Esophagus muscularis mucosa (tissue), 4 donors: ENCODE results near the gene GPC1. TPM values are rescaled to one million over a fixed set of nuclear protein-coding genes. Genes with fewer than 3 reads are reported as not detected.
A peak's percentile ranks its signal among the peaks of the same experiment; 100 is the strongest.

Source experiments
- DNase-seq: peaks from one replicate; pipeline ENCODE4 v3.0.0-alpha.2; 2017; ENCODE audit errors: extremely low spot score
- H3K27ac ChIP-seq, 4 donors: fragments of 200-600 bp; sonication (generic); replicated peaks in 1 of 4; 1 replicate in 3 of 4; 2 replicates in 1 of 4; pipeline ENCODE4 v1.5.1; 2016 to 2019; ENCODE audit warnings: mild to moderate bottlenecking in 1 of 4
- H3K27me3 ChIP-seq, 4 donors: fragments of 200-600 bp; sonication (generic); one replicate each; pipeline versions ENCODE4 v1.5.1 to v1.6.0; 2016 to 2019
- H3K36me3 ChIP-seq, 4 donors: fragments of 200-600 bp; sonication (generic); one replicate each; pipeline ENCODE4 v1.5.1; 2016 to 2019
- H3K4me1 ChIP-seq, 4 donors: fragments of 200-600 bp; sonication (generic); one replicate each; pipeline ENCODE4 v1.5.1; 2016 to 2019
- H3K4me3 ChIP-seq, 4 donors: fragments of 200-600 bp; sonication (generic); 1 replicate in 2 of 4; 2 replicates in 2 of 4; pipeline ENCODE4 v1.5.1; 2016 to 2019; ENCODE audit warnings: mild to moderate bottlenecking in 4 of 4, moderate library complexity in 1 of 4
- H3K9me3 ChIP-seq, 4 donors: fragments of 200-600 bp; sonication (generic); 1 replicate in 3 of 4; 2 replicates in 1 of 4; pipeline ENCODE4 v1.5.1; 2016 to 2019
- CTCF ChIP-seq, 3 experiments: fragments of 200-600 bp in 2 of 3; fragments of 450-650 bp in 1 of 3; sonication (generic) in 2 of 3; IDR thresholded peaks; one replicate each; pipeline ENCODE4 v1.5.1; 2017 to 2019; ENCODE audit warnings: antibody characterized with exemption in 3 of 3, mild to moderate bottlenecking in 2 of 3, moderate library complexity in 1 of 3
- EP300 ChIP-seq: sonication (generic); formaldehyde crosslinking; IDR thresholded peaks from one replicate; pipeline ENCODE4 v1.6.1; 2017; ENCODE audit warnings: antibody characterized with exemption
- POLR2A ChIP-seq: fragments of 450-650 bp; IDR thresholded peaks from one replicate; pipeline ENCODE4 v1.6.1; 2017; ENCODE audit warnings: antibody characterized with exemption, moderate library complexity, mild to moderate bottlenecking, low read depth
- POLR2AphosphoS5 ChIP-seq, 2 donors: sonication (generic); formaldehyde crosslinking; IDR thresholded peaks; one replicate each; pipeline ENCODE4 v1.6.1; 2017; ENCODE audit warnings: antibody characterized with exemption in 2 of 2
- WGBS: methylation state at CpG from one replicate; pipeline ENCODE4 v1.1.5; 2018; 5-methylcytosine and 5-hydroxymethylcytosine counted together
- intact Hi-C: fragments of 100-400 bp; cut with DNase I; formaldehyde crosslinking; loops from one replicate; pipeline ENCODE4 v1.15.1; 2023
- small RNA-seq, 3 donors: library from RNA; depleted of rRNA; stranded (forward); fragments of <200 nt; gene quantifications; one replicate each; pipeline ENCODE3, GENCODE V24; 2016
- total RNA-seq, 4 donors: library from RNA; depleted of rRNA; stranded (reverse); fragments of >200 nt; gene quantifications; one replicate each; pipeline versions ENCODE4 v1.1.0 to v1.2.1, GENCODE V29; 2016

Gene GPC1
- total RNA-seq, 4 donors from 2014 or later: 29.1 to 71.5 (median 41.8) TPM

GRCh38 chr2:240512666-240513535, 77.4 kb downstream of the GPC1 start:
- DNase-seq: no peak
- H3K4me1 ChIP-seq: peaks cover 0 to 9% (median 2%) of the 10 kb centered on the region in 4 donors
- WGBS: 96% methylated on average over 11 of the region's 21 CpGs
- H3K27me3 ChIP-seq: peaks cover 0 to 7% (median 0%) of the 10 kb centered on the region in 4 donors
- H3K9me3 ChIP-seq: no peaks in the 10 kb centered on the region
- H3K27ac ChIP-seq: no peak overlapping the region
- H3K4me3 ChIP-seq: no peak overlapping the region
- H3K36me3 ChIP-seq: peaks cover 0 to 25% (median 18%) of the 10 kb centered on the region in 4 donors
- intact Hi-C loops: loop anchor here (10.0 kb wide), 2 partner anchors 192 to 322 kb away; no protein-coding TSS in a partner anchor
- no peak for TF ChIP-seq CTCF (IDR thresholded peaks at IDR 0.05)

GRCh38 chr2:240513549-240514287, 78.3 kb downstream of the GPC1 start:
- Histone ChIP-seq H3K27ac (no peak overlapping the region), H3K9me3 (no peaks in the 10 kb centered on the region), H3K36me3 (peaks cover 0 to 23% (median 17%) of the 10 kb centered on the region in 4 donors), H3K4me3 (no peak overlapping the region), H3K4me1 (peaks cover 0 to 9% (median 2%) of the 10 kb centered on the region in 4 donors), H3K27me3 (peaks cover 0 to 12% (median 0%) of the 10 kb centered on the region in 4 donors)
- TF ChIP-seq POLR2AphosphoS5 (IDR thresholded peaks at IDR 0.05) (no peak), CTCF (IDR thresholded peaks at IDR 0.05) (peak; percentile 74 to 85 (median 80))
- peak; percentile 95 for DNase-seq
- WGBS: 38% methylated on average over 9 of the region's 13 CpGs
- intact Hi-C loops: loop anchor here (10.0 kb wide), 2 partner anchors 191 to 321 kb away; no protein-coding TSS in a partner anchor

- WGBS: 95% methylated on average over 2 of the region's 2 CpGs
- no peak overlapping the region for H3K4me3 ChIP-seq
- H3K27ac ChIP-seq: no peak overlapping the region
- TF ChIP-seq CTCF (IDR thresholded peaks at IDR 0.05): no peak
- TF ChIP-seq POLR2AphosphoS5 (IDR thresholded peaks at IDR 0.05): no peak
- TF ChIP-seq EP300: no peak
- TF ChIP-seq POLR2A: no peak
- intact Hi-C loops: loop anchor here (10.0 kb wide), 2 partner anchors 190 to 320 kb away; no protein-coding TSS in a partner anchor
- H3K9me3 ChIP-seq: no peaks in the 10 kb centered on the region
- H3K27me3 ChIP-seq: peaks cover 0 to 15% (median 0%) of the 10 kb centered on the region in 4 donors
- peaks cover 0 to 20% (median 13%) of the 10 kb centered on the region in 4 donors for H3K36me3 ChIP-seq
- H3K4me1 ChIP-seq: peaks cover 0 to 14% (median 8%) of the 10 kb centered on the region in 4 donors
- DNase-seq: no peak
Observed at GRCh38 chr2:240514631-240515030, 79.2 kb downstream of the GPC1 start.

- Histone ChIP-seq H3K4me3 (no peak overlapping the region), H3K4me1 (peaks cover 3 to 24% (median 18%) of the 10 kb centered on the region in 4 donors), H3K36me3 (peaks cover 0 to 10% (median 4%) of the 10 kb centered on the region in 4 donors), H3K27me3 (peaks cover 0 to 35% (median 5%) of the 10 kb centered on the region in 4 donors), H3K9me3 (no peaks in the 10 kb centered on the region), H3K27ac (no peak overlapping the region)
- 96% methylated on average over 4 of the region's 4 CpGs for WGBS
- DNase-seq: no peak
- intact Hi-C loops: loop anchor here (10.0 kb wide), 2 partner anchors 187 to 317 kb away; no protein-coding TSS in a partner anchor
- TF ChIP-seq CTCF (IDR thresholded peaks at IDR 0.05) (no peak), POLR2A (no peak), POLR2AphosphoS5 (IDR thresholded peaks at IDR 0.05) (no peak), EP300 (no peak)
Observed at GRCh38 chr2:240517342-240517741, 81.9 kb downstream of the GPC1 start.

Small RNA genes lying within 50 kb of the gene (small RNA-seq; reads per million reads assigned to genes)
- gene MIR149: 4.8 to 6.1 (median 5.9) reads per million in 3 donors

Other genes with a start within 250 kb of the GPC1 start
- 10 to 100 TPM in 2 of 4 donors, 1 to 10 TPM in 2; 9.1 to 10.9 (median 10.2) TPM for gene ANKMY1, start 122.3 kb downstream of the GPC1 start, total RNA-seq
- gene DUSP28, start 124.7 kb downstream of the GPC1 start, total RNA-seq: 1 to 10 TPM; 3.8 to 7.3 (median 4.8) TPM
- 100 to 1,000 TPM in 1 of 4 donors, 10 to 100 TPM in 3; 57.3 to 135 (median 70.2) TPM for gene RNPEPL1, start 132.8 kb downstream of the GPC1 start, total RNA-seq
- 10 to 100 TPM; 16.7 to 29.2 (median 19.6) TPM for gene CAPN10, start 151.1 kb downstream of the GPC1 start, total RNA-seq
- gene GPR35, start 189.8 kb downstream of the GPC1 start, total RNA-seq: 1 to 10 TPM; 1.8 to 4.0 (median 2.2) TPM
- not detected for gene AQP12B, start 247.2 kb downstream of the GPC1 start, total RNA-seq